Measurements from ENCODE around the gene FAM114A1. TPM values are rescaled to one million over a fixed set of nuclear protein-coding genes. Genes with fewer than 3 reads are reported as not detected.

The FAM114A1 gene
- total and polyA plus RNA-seq, 2 of the 8 experiments (the other 6 are each of a cell fraction or from before 2014, with no cell fraction given), result 9.5 to 12.0 TPM

- Histone ChIP-seq H3K79me2 (ENCODE audit: control insufficient read depth in 1 of 2, insufficient read depth in 2 of 2, low read length in 2 of 2) (no peaks in the 10 kb centered on the region), H3K4me2 (ENCODE audit: insufficient read depth in 1 of 2, low read depth in 2 of 2, low read length in 2 of 2) (peak overlapping the region; percentile 72 to 90), H4K20me1 (replicated peaks in 1 of 2; ENCODE audit: control insufficient read depth in 1 of 2, insufficient read depth in 2 of 2, low read length in 2 of 2) (peaks cover 0 to 3% of the 10 kb centered on the region in 2 experiments), H3K23ac (ENCODE audit: insufficient read length) (no peak overlapping the region), H2BK5ac (ENCODE audit: low read depth, low read length) (no peak overlapping the region), H2BK120ac (replicated peaks; ENCODE audit: low read depth, low read length) (no peak overlapping the region), H4K5ac (ENCODE audit: insufficient read length, low read depth, low read length) (no peak overlapping the region), H2BK20ac (ENCODE audit: low read length) (no peak overlapping the region), H3K56ac (replicated peaks; ENCODE audit: insufficient read length, low read depth, low read length) (no peak overlapping the region), H2BK15ac (ENCODE audit: low read length) (0 out of 2 replicates have a peak overlapping the region, but pooled peaks have one; percentile 40), H3K79me1 (ENCODE audit: low read depth, low read length) (peaks cover 2% of the 10 kb centered on the region; the same call in 1 of the 2 replicates), H3K4me1 (replicated peaks in 1 of 4; ENCODE audit: control insufficient read depth in 3 of 4, insufficient read depth in 4 of 4, low read length in 3 of 4) (peaks cover 3 to 11% (median 6%) of the 10 kb centered on the region in 4 experiments; a peak in 6 of 7 replicates), H3K9me3 (ENCODE audit: insufficient read depth in 2 of 2, low read depth in 1 of 2, low read length in 1 of 2) (no peaks in the 10 kb centered on the region), H3K4me3 (ENCODE audit: extremely low read depth in 1 of 4, insufficient read depth in 2 of 4, low read depth in 3 of 4, low read length in 4 of 4) (peak overlapping the region; percentile 34 to 68 (median 62)), H3K18ac (ENCODE audit: extremely low read depth, low read length) (peak overlapping the region; percentile 9; the same call in 1 of the 2 replicates), H3K14ac (ENCODE audit: insufficient read length) (no peak overlapping the region), H2AFZ (ENCODE audit: low read length) (peak overlapping the region; percentile 95), H3K36me3 (ENCODE audit: control insufficient read depth in 2 of 4, insufficient read depth in 4 of 4, low read length in 3 of 4) (peaks cover 0 to 2% (median 0%) of the 10 kb centered on the region in 4 experiments; a peak in 1 of 8 replicates), H2AK5ac (ENCODE audit: low read depth, low read length) (no peak overlapping the region), H3K27ac (ENCODE audit: low read depth, low read length) (no peak overlapping the region), H3K23me2 (ENCODE audit: low read depth, low read length) (peaks cover 11% of the 10 kb centered on the region; the same call in 1 of the 2 replicates), H2BK12ac (ENCODE audit: low read depth, low read length) (peak overlapping the region; percentile 62), H4K91ac (replicated peaks; ENCODE audit: insufficient read length, low read length) (no peak overlapping the region), H3K9ac (replicated peaks in 1 of 4; ENCODE audit: extremely low read depth in 1 of 4, low read depth in 3 of 4, low read length in 3 of 4) (peak overlapping the region in 3 of 4 experiments; percentile 29 to 44 (median 38); a peak in 6 of 7 replicates), H4K8ac (ENCODE audit: extremely low read depth, insufficient read depth, low read length) (no peak overlapping the region), H3K27me3 (replicated peaks in 1 of 4; ENCODE audit: control insufficient read depth in 3 of 4, extremely low read depth in 1 of 4, insufficient read depth in 3 of 4, low read length in 3 of 4) (peaks cover 0 to 4% (median 0%) of the 10 kb centered on the region in 4 experiments; a peak in 2 of 7 replicates), H3K4ac (replicated peaks; ENCODE audit: insufficient read length, low read depth, low read length) (no peak overlapping the region)
- WGBS, 2 experiments (ENCODE audit: extremely low coverage in 1 of 2, insufficient coverage in 1 of 2, insufficient read length in 1 of 2, insufficient replicate concordance in 2 of 2, low coverage in 1 of 2, low lambda C conversion rate in 2 of 2, missing lambda C conversion rate in 1 of 2), result 61% methylated on average over 11 of the region's 11 CpGs; no CpG with 5 or more reads in 1 of the 2 experiments
- ChIA-PET POLR2A (ENCODE audit: partially characterized antibody) (no interaction called here), CTCF (ENCODE audit: partially characterized antibody) (interaction anchor here (1.6 kb wide), 1 partner anchor 34 kb away, joined by 3 read pairs; no protein-coding TSS in a partner anchor)
- no peak for TF ChIP-seq RAD21 (IDR thresholded peaks at IDR 0.05 in 1 of 2, conservative IDR thresholded peaks at IDR 0.05 in 1 of 2; ENCODE audit: low read depth in 2 of 2, low read length in 2 of 2)
- TF ChIP-seq ASH2L (IDR thresholded peaks at IDR 0.05; ENCODE audit: low read length), result peak; percentile 22
- peak in 1 of 2 experiments; percentile 33; a peak in 1 of 3 replicates for TF ChIP-seq POLR2A (IDR thresholded peaks at IDR 0.05; ENCODE audit: control extremely low read depth in 1 of 2, low read depth in 2 of 2, low read length in 2 of 2)
- FAIRE-seq, result peak; percentile 32
- no peak for DNase-seq (ENCODE audit: low read depth in 1 of 2, low spot score in 2 of 2)
Measured at GRCh38 chr4:38866973-38867477, 581 bp upstream of the FAM114A1 start.

Data from H1 (cell line).